GF-D8 (cell line): ENCODE data around the gene PMPCA.
"Not testable (repeated sequence)": the region's sequence is repeated elsewhere in the genome, so short reads cannot be mapped to it uniquely, and the experiment has no call there.

Experiments used
- DNase-seq: peaks from one replicate; lab custom pipeline; 2025; lab: John Stamatoyannopoulos, UW

The PMPCA gene

GRCh38 chr9:136412962-136413361, 2.5 kb downstream of the PMPCA start:
- no peak for DNase-seq

DNA sequence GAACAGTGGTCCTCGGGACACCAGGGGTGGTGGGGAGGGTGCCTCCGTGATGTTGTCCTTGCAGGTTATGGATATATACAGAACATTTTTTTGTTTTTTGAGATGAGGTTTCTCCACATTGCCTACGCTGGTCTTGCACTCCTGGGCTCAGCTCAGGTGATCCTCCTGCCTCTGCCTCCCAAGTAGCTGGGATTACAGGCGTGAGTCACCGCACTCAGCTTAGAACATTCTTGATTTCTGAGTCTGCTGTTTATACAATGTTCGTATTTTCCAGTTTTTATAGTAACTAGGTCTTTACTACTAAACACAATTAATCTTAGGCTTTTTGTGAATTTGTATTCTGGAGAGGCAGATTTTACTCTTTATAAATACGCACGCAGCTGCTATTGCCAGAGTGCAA, 6.0 kb downstream of the PMPCA start:
- DNase-seq = no peak

GRCh38 chr9:136416914-136417313, 6.5 kb downstream of the PMPCA start:
- DNase-seq = no peak

- DNase-seq = no peak
Measured at GRCh38 chr9:136418182-136419091, 8.0 kb downstream of the PMPCA start.

- no peak for DNase-seq
Measured at GRCh38 chr9:136419092-136419420, 8.6 kb downstream of the PMPCA start.

DNA sequence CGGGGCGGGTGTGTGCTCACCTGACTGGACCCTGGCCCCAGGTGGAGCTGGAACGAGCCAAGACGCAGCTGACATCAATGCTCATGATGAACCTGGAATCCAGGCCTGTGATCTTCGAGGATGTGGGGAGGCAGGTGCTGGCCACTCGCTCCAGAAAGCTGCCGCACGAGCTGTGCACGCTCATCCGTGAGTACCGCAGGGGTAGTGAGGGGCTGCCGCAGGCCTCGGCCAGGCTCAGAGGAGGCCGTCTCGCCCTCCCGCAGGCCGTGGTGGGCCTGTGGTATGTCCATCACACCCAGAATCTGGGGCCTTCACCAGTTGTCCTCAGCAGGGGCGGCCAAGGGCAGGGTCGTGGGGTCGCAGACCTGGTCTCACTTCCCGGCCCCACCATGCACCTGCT, 11.3 kb downstream of the PMPCA start:
- DNase-seq = no peak

DNA sequence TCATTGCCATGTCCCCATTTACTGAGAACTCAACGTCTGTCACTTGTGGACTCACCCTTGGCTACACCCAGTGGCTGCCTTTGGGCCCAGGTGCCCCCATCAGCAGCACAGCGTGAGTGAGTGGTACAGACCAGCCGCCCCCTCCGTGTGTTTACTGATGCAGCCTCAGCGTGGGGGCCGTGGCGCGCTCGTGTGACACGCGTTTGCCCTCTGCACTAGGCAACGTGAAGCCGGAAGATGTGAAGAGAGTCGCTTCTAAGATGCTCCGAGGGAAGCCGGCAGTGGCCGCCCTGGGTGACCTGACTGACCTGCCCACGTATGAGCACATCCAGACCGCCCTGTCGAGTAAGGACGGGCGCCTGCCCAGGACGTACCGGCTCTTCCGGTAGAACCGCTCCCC, 12.4 kb downstream of the PMPCA start:
- DNase-seq = no peak

DNA sequence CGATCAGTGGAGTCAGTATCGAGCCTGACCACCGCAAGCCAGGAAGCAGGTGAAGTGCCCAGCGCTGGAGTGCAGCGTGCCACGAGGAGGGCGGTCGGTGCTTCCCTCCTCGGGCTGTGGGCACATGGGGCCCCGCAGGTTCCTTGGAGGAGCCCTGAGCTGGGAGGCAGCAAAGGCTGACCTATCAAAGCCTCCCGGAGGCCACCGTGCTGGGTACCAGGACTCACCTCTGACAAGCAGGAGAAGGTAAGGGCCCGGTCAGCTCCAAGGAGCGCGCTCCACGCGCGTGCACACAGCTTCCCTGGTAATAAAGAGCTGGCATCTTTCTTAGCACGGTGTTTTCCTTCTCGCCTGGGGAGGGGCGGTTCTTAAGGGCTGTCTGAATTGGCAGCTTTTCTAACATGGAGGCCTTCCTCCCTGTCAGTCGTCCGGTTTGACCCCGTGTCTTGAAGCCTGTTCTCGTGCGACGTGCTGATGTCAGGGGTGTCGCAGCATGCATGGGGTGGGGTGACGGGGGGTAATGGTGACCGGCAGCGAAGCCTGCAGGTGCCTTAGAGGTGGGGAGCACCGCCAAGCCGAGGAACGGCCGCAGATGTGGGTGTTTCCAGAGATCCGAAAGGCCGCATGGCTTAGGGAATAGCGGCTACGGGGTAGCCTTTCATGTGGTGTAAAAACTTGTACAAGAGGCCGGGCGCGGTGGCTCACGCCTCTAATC, 13.1 kb downstream of the PMPCA start:
- no peak for DNase-seq

GRCh38 chr9:136424750-136425362, 14.4 kb downstream of the PMPCA start:
- no peak for DNase-seq

- DNase-seq = not testable (repeated sequence)
Measured at GRCh38 chr9:136425367-136425766, 14.9 kb downstream of the PMPCA start.

GRCh38 chr9:136426787-136427186, 16.3 kb downstream of the PMPCA start:
- no peak for DNase-seq

DNA sequence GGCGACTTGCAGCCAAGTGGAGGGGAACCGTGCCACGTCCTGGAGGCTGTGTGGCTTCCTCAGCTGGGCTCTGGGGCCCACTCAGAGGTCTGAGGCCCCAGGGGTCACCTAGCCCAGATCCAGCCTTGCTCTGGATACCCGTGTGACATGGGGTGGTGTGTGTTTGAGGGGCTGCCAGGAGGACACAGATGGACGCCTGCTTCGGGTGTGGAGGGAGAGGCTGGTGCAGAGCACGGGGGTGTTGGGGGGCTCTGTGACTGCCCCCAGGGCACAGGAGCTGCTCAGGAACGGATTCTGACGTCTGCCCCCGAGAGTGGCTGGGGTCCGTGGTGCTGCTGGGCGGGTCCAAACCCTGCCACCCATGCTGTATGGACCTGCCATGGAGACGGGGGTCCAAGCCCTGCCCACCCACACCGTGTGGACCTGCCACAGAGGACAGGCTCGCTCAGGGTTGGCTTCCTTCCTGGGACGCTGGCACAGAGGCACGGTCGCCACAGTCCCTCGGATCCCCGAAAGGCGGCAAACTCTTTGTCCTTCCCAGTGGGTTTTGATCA, 18.7 kb downstream of the PMPCA start:
- DNase-seq = no peak

DNA sequence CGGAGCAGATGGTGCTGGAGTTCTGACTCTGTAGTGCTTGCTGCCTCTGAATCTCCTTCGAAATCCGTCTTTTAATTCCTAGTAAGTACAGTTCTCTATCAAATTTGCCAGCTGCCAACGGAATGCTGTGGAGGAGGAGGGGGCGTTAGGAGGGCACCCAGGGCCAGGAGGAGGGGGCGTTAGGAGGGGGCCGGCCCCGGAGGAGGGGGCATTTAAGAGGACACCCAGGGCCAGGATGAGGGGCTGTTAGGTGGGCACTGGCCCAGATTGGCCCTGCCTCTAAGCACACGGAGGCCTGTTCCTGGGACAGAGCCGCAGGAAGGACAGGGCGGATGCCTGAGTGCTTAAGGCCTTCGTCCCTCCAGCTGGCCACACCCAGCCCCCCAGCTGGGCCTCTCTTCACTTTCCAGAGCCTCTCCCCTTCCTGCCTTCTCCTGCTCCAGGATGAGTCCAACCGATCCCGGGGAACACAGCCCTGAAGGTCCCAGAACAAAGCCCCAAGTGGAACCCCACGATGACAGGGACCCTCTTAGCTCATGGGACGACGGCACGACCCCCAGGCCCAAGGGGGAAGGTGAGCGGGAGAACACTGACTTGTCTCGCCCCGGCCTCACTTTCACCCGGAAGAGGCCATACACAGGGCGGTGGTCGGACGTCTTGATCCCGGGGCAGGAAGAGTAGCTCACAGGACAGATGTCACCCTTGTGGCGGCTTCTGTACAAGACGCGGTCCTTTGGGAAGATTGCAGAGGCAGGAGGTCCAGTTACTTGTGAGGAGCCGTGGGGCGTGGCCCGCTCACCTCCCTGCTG, 19.4 kb downstream of the PMPCA start:
- no peak for DNase-seq

DNA sequence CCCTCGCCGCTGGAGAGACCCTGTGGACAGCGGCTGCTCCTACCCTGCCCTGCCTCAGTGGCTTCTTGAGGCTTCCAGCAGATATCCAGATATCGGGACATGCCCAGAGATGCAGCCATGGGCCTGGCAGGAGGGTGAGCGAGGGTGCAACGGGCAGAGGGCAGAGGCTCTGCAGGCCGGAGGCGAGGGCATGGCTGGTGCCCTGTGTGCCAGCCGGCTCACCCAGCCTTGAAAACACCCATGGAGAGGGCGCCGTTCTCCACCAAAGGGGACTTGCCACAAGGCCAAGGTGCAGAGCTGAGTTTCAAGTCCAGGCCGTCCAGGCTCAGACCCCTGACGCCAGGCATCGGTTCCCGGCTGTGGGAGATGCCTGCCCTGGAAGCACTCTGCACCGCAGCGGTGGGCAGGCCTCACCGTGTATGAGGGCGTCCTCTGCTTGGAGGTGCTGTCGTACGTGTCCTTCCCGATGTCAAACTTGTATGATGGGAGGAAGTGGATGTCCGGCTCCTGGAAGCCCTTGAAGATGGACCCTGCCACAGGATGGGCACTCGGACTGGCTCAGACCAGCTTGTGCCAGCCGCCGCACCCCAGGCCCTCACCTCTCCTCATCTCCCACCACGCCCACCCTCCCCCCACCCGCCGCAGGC, 20.3 kb downstream of the PMPCA start:
- no peak for DNase-seq

- no peak for DNase-seq
Measured at GRCh38 chr9:136431782-136432350, 21.4 kb downstream of the PMPCA start.

- DNase-seq = no peak
Measured at GRCh38 chr9:136432591-136432990, 22.1 kb downstream of the PMPCA start.

GRCh38 chr9:136433043-136433715, 22.7 kb downstream of the PMPCA start:
- DNase-seq = no peak

DNA sequence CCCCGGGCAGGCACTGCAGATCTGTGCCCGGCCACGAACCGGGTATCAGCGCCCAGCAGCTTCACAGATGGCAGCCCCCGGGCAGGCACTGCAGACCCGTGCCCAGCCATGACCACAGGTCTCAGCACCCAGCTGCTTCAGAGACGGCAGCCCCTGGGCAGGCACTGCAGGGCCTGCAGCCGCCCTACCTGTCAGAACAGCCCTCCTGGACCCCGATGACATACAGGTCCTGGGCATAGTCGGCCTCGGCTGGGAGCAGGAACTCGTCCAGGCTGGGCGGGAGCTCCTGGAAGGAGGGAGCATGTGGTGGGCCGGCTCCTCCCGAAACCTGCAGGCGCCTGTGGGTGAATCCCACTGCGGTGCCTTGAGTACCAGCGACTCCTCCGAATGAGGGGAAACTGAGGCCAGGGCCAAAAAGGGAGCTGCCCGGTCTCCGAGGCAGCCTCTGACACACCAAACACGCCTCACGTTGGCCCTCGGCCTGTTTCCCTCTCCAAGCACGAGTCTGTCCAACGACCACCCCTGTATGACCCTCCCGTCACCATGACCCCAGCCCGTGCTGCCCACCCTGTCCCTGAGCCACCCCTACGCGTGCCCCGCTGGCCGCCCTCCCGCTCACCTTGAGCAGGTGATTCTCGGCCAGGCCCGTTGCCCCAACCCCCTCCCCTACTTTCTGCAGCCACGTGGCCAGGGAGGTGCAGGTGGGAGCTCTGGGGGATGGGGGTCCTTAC, 23.6 kb downstream of the PMPCA start:
- DNase-seq = no peak

- no peak for DNase-seq
Measured at GRCh38 chr9:136434580-136435169, 24.2 kb downstream of the PMPCA start.
